G401.6 (cell line): ENCODE results near the gene GABPB1.

Experiments used
- FAIRE-seq: peaks from 2 replicates; lab custom pipeline; 2012; peaks lifted over from hg19 to GRCh38; lab: Jason Lieb, UNC

Gene GABPB1

DNA sequence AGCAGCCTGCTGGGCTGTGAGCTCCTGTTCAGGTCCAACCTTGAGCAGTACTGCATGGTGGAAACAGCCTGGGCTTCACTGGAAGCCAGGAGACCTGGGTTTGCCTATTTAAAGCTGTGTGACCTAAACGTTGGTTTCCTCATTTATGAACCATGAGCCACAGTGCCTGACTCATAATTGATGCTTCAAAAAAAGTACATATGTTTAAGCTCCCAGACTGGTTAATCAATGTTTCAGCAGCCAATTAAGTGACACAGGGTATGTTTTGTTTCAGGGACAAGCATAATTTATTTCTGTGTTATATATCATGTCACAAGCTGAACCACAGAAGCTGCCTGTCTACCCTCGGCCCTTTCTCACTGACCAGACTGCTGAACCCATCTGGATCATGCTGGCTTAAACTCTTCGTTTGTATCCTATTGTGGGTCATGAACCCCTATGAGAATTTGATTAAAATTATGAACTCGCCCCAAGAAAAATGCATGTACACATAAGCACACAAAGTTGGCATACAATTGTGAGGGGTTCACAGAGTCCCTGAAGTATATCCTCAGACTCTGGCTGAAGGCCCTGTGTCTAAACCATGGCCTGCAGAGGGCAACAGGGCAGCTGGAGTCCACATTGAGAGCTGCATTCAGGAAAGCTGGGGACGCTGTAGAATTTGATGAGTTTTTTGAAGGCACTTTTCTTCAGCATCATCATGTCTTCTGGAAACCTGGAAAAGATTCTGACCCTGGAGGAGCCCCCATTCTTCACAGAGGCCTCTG, 113.1 kb downstream of the GABPB1 start:
- FAIRE-seq: no peak

- FAIRE-seq: no peak
These were observed 116.7 kb downstream of the GABPB1 start for GRCh38 chr15:50238255-50238654.

- no peak for FAIRE-seq
These were observed 118.6 kb downstream of the GABPB1 start for GRCh38 chr15:50236433-50236832.

GRCh38 chr15:50235794-50236193, 119.2 kb downstream of the GABPB1 start:
- no peak for FAIRE-seq

GRCh38 chr15:50234764-50235163, 120.2 kb downstream of the GABPB1 start:
- no peak for FAIRE-seq

DNA sequence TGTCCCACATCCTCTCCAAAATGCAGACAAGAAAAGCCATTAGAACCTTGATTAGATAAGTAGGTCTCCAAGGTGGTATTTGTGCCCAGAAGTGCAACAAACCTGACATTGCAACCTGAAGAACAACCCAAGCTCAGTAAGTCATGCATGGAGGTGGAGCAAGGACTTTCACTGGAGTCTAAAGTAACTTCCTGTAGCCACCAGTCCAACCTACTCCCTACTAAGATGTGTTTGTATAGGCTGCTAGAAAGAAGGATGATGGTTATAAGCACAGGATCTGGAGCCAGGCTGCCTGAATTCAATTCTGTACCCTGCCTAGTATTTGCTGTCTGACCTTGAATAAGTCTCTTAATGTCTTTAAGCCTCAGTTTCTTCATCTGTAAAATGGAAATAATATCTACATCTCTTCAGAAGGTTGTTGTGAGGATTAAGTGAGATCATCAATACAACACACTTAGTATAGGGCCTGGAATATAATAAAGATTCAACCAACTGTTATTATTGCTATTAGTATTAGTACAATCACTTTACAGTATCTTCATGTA, 121.7 kb downstream of the GABPB1 start:
- no peak for FAIRE-seq

DNA sequence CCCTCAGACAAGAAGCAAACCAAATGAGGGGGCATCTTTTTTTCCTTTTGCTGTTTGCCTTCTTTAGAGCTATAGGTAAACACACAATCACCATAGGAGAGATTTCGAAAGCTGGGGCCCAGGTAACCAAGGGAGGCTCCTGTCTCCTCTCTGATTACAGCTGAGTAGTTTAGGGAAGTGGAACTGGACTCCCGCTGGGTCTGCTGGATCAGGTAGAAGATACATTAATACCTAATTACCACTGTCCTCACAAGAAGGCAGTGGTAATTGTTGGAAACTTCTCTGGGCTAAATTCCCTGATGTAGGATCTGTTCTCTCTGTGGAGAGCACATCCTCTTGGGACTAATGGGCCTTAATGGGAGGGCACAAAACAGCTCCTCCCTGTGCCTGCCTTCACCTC, 122.2 kb downstream of the GABPB1 start:
- FAIRE-seq: no peak

DNA sequence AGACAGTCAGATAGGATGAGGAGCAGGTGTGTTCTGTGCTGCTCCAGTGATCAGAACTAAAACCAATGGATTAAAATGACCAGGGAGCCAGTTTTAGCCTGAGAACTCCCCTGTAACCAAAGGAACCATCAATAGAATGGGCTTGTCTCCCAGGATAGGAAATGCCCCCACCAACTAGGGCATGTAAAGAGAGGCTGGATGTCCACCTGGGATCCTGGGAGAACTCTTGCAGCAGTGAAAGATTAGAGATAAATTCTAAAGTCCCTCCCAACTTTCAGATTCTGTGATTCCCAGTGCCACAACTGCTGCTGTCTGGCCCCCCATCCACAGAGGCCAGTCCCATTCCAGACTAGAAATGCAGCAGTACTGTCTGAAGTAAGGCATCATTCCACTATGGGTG, 123.2 kb downstream of the GABPB1 start:
- FAIRE-seq: no peak

DNA sequence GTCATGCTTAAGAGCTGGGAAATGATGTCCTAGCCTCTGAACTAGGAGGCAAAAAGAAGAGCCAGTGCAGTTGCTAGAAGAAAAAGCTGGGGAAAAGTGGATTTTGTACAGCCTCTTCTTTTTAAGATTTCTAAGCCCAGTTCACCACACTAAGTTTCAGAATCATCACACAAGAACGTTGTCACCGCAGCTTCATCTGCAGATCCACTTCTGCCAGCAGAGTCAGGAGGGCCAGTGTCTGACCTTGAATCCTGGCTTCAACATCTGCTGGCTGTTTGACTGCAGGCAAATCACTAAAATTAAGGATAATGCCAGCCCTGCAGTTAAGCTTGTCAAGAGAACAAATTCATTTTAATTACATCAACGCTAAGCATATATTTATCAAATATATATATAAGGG, 125.7 kb downstream of the GABPB1 start:
- FAIRE-seq: no peak

GRCh38 chr15:50228866-50229265, 126.1 kb downstream of the GABPB1 start:
- FAIRE-seq: no peak

DNA sequence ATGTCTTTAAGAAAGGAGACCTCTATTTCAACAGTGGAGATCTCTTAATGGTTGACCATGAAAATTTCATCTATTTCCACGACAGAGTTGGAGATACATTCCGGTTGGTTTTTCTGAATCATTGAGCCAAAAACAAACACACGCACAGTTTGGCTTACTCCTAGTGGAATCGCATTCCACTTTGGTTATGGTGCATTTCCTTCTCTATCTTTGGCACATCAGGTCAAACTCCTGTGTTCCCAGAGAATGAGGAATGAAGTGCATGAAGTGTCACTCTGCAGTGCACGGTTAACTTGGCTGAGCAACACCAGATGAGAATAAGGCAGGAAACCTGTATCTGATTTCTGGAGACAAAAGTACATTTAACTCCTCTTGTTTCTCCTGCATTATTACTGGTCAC, 127.9 kb downstream of the GABPB1 start:
- no peak for FAIRE-seq

DNA sequence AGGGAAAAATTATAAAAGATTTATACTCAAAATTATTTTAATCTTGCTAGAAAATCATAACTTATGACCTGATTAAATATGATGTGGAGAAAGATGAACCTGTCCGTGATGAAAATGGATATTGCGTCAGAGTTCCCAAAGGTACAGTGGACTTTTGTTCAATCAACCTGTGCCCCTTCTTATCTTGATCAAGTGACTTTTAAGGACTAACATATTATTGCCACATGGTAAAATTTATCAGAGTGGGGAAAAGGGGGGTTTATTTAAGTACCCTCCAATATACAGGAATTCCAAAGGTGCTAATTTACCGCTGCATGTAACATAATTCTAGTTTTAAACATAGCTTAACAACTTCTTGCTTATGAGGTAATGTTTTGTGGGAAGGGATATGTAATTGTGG, 129.1 kb downstream of the GABPB1 start:
- no peak for FAIRE-seq
